GM12801 (cell line): ENCODE data around the gene PLXNA4.

Experiments
- TF ChIP-seq, protein P1 (sequence below): IDR thresholded peaks from one replicate; pipeline ENCODE4 v1.5.1; 2011; ENCODE audit warnings: control low read depth; ENCODE audit not compliant: insufficient read length; ENCODE audit errors: extremely low read depth

Gene PLXNA4

GRCh38 chr7:132234711-132235110 is 341.6 kb downstream of the PLXNA4 start:
- TF ChIP-seq, protein P1, sequence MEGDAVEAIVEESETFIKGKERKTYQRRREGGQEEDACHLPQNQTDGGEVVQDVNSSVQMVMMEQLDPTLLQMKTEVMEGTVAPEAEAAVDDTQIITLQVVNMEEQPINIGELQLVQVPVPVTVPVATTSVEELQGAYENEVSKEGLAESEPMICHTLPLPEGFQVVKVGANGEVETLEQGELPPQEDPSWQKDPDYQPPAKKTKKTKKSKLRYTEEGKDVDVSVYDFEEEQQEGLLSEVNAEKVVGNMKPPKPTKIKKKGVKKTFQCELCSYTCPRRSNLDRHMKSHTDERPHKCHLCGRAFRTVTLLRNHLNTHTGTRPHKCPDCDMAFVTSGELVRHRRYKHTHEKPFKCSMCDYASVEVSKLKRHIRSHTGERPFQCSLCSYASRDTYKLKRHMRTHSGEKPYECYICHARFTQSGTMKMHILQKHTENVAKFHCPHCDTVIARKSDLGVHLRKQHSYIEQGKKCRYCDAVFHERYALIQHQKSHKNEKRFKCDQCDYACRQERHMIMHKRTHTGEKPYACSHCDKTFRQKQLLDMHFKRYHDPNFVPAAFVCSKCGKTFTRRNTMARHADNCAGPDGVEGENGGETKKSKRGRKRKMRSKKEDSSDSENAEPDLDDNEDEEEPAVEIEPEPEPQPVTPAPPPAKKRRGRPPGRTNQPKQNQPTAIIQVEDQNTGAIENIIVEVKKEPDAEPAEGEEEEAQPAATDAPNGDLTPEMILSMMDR, result no peak

GRCh38 chr7:132232406-132232805 is 343.9 kb downstream of the PLXNA4 start:
- TF ChIP-seq, protein P1, result no peak

DNA sequence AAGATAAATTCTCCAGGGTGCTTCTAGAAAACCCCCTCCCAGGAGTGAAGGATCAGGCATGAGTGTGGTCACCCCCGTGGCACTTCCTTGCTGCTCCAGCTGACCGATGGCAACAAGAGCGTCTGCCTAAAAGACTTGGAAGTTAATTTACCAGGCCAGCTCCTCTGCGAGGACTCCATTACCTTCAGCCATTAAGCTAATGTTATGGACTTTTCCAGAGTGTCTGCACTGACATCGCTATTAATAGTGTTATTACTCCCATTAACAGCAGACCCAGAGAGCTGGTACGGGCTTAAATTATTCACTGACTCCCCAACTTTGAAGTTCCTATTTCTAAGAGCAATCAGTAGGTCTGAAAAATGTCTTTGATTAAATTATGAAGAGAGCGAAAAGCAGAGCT is 345.8 kb downstream of the PLXNA4 start:
- TF ChIP-seq, protein P1, result no peak

DNA sequence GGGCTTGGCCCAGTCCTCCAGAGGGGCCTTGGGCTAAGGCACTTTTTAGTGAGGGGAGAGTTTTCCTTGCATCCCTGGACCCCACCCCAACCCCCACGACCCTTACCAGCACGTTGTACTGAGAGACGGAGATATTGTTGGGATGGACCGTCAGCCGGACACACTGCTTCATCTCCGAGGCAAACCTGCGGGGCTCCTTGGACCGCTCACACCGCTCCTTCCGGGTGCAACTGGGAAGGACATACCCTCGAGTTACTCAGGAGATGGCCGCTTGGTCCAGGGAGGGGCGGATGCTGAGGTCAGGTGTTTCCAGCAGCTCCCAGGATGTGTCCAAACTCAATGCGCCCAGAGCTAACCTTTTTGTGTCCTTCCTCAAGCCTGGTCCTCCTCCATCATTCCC is 348.0 kb downstream of the PLXNA4 start:
- TF ChIP-seq, protein P1, result no peak

GRCh38 chr7:132226957-132227290 is 349.3 kb downstream of the PLXNA4 start:
- TF ChIP-seq, protein P1, result no peak

GRCh38 chr7:132226046-132226956 is 350.0 kb downstream of the PLXNA4 start:
- TF ChIP-seq, protein P1, result no peak

DNA sequence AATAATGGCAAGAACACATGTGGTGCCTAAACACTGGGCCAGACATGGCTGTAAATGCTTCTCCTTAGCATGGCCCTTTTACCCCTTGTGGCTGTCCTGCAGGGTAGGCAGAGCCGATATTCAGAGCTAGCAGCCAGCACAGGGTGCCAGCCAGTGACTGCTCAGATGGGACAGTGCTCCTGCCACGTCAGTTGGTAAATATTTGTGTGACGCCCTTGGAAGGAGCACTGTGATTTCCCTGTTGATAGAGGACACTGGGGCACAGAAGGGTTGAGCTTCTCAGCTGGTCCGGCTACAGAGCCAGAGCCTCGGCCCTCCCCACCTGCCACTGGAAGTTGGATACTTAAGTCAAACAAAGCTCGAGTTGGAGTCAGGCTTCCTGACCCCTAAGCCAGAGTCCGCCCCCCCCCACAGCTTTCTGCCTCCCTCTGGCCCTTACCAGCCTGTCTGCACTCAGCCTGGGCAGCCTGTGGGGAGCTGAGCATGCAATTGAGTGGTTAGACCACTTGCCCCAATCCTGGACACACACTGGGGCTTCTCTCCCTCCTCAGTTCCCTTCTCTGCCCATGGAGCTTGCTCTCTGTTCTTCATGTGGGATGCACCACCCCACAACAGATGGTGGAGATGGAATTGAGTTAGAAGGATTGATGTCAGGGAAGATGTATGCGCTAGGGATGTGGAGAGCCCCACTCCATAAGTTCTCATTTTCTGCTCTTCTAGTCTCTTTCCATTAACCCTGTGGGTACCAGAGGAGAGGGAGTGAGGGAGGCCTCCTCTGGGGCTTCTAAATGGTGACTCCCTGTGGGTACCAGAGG is 350.8 kb downstream of the PLXNA4 start:
- TF ChIP-seq, protein P1, result no peak
